HepG2 (cell line): ENCODE data around the gene ZFP28.

Experiments
- ARNTL ChIP-seq: sonication (generic); formaldehyde crosslinking; IDR thresholded peaks from 2 replicates; pipeline ENCODE4 v1.4.0; 2020; ENCODE audit warnings: mild to moderate bottlenecking, missing genetic modification reagents
- ZBTB38 ChIP-seq: sonication (generic); formaldehyde crosslinking; IDR thresholded peaks from 2 replicates; pipeline ENCODE4 v1.5.1; 2020; ENCODE audit warnings: mild to moderate bottlenecking, missing genetic modification reagents
- ZNF891 ChIP-seq: sonication (generic); formaldehyde crosslinking; IDR thresholded peaks from 2 replicates; pipeline ENCODE4 v1.5.0; 2020; ENCODE audit warnings: mild to moderate bottlenecking, missing genetic modification reagents
- ZZZ3 ChIP-seq: sonication (generic); formaldehyde crosslinking; IDR thresholded peaks from 2 replicates; pipeline ENCODE4 v1.4.0; 2020; ENCODE audit warnings: missing genetic modification reagents, mild to moderate bottlenecking, borderline replicate concordance
- TF ChIP-seq, protein P1 (sequence below): sonication (generic); formaldehyde crosslinking; IDR thresholded peaks from 2 replicates; pipeline ENCODE4 v1.4.0; 2020; ENCODE audit warnings: missing genetic modification reagents
- TF ChIP-seq, protein P2 (sequence below): sonication (generic); formaldehyde crosslinking; IDR thresholded peaks from 2 replicates; pipeline ENCODE4 v1.8.0; 2022; ENCODE audit warnings: missing genetic modification reagents, mild to moderate bottlenecking, moderate library complexity, borderline replicate concordance

DNA sequence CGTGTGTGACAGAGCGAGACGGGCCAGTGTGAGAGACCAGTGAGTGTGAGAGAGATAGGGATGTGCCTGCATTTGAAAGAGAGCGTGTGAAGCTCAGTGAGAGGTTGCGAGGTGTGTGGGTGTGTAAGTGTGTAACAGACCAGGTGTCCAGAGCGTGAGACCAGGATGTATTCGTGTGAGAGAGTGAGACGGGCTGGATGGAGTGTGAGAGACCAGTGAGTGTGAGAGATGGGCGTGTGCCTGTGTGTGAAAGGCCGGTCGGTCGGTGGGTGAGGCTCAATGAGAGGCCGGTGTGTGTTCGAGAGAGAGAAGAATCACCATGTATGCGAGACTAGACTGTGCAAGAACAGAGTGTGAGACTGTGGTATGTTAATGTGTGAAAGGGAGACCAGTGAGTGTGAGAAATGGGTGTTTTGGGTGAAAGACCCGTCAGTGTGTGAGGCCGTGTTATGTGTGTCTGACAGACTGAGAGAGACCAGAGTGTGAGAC lies 30.4 kb upstream of the ZFP28 start:
- TF ChIP-seq, protein P1, sequence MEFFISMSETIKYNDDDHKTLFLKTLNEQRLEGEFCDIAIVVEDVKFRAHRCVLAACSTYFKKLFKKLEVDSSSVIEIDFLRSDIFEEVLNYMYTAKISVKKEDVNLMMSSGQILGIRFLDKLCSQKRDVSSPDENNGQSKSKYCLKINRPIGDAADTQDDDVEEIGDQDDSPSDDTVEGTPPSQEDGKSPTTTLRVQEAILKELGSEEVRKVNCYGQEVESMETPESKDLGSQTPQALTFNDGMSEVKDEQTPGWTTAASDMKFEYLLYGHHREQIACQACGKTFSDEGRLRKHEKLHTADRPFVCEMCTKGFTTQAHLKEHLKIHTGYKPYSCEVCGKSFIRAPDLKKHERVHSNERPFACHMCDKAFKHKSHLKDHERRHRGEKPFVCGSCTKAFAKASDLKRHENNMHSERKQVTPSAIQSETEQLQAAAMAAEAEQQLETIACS (CRISPR knock-in tag) = no peak
- TF ChIP-seq, protein P2, sequence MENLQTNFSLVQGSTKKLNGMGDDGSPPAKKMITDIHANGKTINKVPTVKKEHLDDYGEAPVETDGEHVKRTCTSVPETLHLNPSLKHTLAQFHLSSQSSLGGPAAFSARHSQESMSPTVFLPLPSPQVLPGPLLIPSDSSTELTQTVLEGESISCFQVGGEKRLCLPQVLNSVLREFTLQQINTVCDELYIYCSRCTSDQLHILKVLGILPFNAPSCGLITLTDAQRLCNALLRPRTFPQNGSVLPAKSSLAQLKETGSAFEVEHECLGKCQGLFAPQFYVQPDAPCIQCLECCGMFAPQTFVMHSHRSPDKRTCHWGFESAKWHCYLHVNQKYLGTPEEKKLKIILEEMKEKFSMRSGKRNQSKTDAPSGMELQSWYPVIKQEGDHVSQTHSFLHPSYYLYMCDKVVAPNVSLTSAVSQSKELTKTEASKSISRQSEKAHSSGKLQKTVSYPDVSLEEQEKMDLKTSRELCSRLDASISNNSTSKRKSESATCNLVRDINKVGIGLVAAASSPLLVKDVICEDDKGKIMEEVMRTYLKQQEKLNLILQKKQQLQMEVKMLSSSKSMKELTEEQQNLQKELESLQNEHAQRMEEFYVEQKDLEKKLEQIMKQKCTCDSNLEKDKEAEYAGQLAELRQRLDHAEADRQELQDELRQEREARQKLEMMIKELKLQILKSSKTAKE (CRISPR knock-in tag) = no peak
- TF ChIP-seq ZBTB38 (CRISPR knock-in tag) (no peak), ZNF891 (CRISPR knock-in tag) (no peak), ARNTL (CRISPR knock-in tag) (no peak), ZZZ3 (CRISPR knock-in tag) (no peak)
